Activated CD8-positive, alpha-beta memory T cell treated with anti-CD3 and anti-CD28 coated beads, Interleukin-2, amount 50 U/mL, for 1 hour (primary cell): Measurements from ENCODE around the gene METTL27.
"Not testable (repeated sequence)": the region's sequence is repeated elsewhere in the genome, so short reads cannot be mapped to it uniquely, and the experiment has no call there.

Experiments
- DNase-seq: peaks from one replicate; pipeline ENCODE4 v3.0.0-alpha.2; 2020; ENCODE audit errors: extremely low read depth

The METTL27 gene

DNA sequence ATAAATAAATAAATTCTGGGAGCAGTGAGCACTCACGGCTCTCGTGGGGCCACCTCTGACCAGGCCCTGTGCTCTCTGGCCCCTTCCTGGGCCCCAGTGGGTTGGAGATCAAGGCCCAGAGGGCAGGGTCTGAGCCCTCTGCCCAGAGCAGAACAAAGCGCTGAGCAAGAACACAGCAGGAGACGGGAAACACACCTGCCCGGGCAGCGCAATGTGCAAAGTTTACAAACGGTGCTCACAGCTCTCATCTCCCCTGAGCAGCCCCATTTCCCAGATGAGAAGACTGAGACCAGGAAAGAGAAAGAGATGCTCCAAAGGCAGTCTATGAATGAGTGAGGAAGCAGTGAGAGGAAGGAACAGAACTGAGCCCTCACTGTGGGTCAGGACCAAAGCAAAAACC is 3.0 kb downstream of the METTL27 start:
- no peak for DNase-seq

DNA sequence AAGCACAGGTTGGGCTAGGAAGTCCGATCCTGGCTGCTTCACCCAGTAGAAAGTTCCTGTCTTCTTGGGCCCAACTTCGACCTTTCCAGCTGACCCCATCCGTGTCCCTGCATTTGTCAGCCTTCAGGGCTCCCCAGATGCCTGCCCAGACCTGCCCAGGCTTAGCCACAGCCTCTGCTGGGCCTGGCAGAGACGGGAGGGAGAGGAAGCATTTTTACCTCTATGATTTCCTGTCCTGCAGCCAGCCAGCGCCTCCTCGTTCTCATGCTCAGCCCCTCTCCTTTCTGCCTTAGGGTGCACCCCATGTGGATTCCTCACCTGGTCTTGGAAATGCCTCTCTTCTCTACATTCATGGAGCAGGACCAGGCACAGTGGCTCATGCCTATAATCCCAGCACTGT is 3.7 kb downstream of the METTL27 start:
- no peak for DNase-seq

DNA sequence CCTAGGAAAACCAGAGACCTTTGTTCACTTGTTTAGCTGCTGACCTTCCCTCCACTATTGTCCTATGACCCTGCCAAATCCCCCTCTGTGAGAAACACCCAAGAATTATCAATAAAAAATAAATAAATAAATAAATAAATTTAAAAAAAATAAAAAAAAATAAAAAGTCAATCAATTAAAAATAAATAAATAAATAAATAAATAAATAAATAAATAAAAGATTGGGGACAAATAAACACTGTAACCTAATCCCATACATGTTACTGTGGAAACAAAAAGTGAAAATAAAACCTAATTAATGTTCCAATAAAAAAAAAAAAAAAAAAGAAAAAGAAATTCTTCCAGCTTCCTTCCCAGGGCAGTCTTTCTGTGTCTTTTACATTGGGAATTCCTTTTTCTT is 5.1 kb downstream of the METTL27 start:
- not testable (repeated sequence) for DNase-seq

DNA sequence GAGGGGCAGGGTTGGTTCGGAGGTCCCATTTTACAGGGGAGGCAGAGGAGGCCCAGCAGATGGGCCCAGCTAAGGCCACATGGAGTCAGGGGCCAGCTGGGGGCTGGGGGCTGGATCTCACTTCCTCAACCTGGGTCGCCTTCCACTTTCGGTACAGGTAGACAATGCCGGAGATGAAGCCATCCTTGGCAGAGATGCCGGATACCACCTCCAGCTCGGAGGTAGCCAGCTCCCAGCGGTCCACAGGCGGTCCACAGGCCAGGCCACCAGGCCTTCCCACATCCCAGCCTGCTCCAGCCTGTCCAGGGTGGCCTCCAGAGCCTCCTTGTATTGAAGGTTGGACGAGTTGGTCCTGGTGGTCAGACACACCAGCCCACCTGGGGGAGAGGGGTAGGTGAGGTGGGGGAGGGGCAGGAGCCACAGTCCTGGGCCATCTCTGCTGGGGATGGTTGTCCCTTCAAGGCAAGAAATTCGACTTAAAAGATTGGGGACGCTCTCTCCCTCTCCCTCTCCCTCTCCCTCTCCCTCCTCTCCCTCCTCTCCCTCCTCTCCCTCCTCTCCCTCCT is 7.6 kb downstream of the METTL27 start:
- no peak for DNase-seq

DNA sequence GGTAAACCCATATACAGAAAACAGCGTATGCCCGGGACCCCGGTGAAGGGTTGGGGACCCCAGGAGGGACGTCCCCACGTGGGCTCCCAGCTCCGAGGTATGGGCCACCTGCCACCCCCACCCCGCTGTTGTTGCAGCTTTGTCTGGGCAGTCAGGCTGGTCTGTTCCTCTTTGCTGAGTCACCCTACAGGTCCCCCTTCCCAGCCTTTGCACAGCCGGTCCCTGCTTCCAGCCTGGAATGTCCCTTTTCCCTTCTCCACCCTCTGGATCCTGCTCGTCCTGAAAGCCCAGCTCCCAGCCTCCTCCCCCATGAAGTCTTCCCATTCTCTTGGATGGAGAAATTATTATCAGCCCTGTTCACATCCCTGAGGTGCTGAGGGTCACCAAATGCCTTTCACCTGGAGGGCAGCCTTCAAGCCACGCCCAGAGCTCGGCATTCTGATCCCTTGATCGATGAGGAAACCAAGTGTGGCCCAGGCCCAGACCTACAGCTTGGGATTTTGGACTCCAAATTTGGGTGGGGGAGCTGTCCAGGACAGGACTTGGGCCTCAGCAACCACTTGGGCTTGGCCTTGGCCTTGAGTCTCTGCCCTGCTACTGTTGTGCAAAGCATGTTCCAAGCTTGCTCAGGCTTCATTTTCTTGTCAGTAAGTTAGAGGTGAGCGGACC is 8.9 kb downstream of the METTL27 start:
- no peak for DNase-seq

DNA sequence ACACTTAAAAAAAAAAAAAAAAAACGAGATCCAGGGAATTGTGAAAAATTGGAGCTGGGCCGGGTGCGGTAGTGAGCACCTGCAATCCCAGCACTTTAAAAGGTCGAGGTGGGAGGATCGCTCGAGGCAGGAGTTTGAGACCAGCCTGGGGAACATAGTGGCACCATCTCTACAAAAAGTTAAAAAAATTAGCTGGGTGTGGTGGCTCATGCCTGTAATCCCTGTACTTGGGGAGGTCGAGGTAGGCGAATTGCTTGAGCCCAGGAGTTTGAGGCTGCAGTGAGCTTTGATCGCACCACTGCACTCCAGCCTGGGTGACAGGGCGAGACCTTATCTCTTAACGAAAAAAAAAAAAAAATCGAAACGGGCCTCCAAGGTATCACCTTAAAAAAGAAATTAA is 9.5 kb downstream of the METTL27 start:
- DNase-seq, result no peak

DNA sequence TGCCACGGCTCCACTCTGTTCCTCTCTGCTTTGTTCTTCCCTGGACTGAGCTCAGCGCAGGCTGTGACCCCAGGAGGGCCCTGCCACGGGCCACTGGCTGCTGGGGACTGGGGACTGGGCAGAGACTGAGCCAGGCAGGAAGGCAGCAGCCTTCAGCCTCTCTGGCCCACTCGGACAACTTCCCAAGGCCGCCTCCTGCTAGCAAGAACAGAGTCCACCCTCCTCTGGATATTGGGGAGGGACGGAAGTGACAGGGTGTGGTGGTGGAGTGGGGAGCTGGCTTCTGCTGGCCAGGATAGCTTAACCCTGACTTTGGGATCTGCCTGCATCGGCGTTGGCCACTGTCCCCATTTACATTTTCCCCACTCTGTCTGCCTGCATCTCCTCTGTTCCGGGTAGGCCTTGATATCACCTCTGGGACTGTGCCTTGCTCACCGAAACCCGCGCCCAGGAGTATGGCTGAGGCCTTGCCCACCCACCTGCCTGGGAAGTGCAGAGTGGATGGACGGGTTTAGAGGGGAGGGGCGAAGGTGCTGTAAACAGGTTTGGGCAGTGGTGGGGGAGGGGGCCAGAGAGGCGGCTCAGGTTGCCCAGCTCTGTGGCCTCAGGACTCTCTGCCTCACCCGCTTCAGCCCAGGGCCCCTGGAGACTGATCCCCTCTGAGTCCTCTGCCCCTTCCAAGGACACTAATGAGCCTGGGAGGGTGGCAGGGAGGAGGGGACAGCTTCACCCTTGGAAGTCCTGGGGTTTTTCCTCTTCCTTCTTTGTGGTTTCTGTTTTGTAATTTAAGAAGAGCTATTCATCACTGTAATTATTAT is 10.3 kb downstream of the METTL27 start:
- DNase-seq, result no peak

DNA sequence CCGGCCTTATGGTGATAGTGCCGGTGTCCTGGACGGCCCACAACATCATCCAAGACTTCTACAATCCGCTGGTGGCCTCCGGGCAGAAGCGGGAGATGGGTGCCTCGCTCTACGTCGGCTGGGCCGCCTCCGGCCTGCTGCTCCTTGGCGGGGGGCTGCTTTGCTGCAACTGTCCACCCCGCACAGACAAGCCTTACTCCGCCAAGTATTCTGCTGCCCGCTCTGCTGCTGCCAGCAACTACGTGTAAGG is 10.8 kb downstream of the METTL27 start:
- no peak for DNase-seq

DNA sequence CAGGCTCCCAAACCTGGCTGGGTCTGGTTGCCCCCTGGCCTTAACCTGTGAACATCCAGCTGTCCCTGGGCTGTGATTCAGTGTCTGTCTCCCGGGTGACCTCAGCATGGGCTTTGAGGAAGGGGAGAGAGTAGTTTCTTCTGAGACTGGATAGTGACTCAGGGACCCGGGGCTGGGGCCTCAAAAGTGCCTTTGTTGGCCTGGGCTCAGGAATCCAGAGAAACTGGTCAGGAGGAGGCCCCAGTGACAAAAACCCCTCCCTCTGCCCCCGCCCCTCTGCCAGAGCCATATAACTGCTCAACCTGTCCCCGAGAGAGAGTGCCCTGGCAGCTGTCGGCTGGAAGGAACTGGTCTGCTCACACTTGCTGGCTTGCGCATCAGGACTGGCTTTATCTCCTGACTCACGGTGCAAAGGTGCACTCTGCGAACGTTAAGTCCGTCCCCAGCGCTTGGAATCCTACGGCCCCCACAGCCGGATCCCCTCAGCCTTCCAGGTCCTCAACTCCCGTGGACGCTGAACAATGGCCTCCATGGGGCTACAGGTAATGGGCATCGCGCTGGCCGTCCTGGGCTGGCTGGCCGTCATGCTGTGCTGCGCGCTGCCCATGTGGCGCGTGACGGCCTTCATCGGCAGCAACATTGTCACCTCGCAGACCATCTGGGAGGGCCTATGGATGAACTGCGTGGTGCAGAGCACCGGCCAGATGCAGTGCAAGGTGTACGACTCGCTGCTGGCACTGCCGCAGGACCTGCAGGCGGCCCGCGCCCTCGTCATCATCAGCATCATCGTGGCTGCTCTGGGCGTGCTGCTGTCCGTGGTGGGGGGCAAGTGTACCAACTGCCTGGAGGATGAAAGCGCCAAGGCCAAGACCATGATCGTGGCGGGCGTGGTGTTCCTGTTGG is 11.4 kb downstream of the METTL27 start, which contains the start of gene CLDN4:
CLDN4 (plus strand) TSS at position 316 of the 903 bp plus-strand sequence; CDS start at position 522, 206 bp downstream.
- DNase-seq, result no peak

DNA sequence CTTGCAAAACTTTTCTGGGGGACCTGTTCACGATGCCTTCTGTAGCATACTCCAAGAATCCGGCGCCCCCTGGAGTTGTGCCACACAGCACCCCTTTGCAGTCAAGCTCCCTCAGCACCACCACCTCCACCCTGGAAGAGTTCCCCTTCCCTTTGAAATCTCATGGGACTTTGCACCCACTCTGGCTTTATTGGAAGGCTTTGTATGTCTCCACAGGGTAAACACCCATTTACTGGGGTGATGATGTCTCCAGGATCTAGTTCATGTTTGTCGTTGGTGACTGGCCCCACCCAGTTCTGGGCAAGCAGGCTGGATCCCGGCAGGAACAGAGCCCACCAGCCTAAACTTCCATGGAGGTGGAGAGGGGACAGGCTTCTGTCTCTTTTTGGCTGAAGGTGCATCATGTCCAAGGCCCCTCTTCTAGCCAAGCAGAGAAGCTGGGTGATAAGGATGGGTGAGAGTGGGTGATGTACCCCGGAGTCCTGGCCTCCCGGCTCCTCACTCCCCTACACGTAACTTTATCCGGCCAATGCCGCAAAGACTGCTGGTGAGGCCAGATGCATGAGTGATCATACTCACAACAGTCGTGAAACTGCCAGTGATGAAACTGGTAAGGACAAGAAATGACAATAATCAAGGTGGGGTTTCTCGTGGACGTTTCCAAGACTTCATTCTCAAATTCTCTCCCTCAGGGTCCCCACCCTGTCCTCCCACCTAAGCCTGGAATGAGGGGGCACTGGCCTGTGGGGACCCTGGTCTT is 12.2 kb downstream of the METTL27 start:
- DNase-seq, result no peak

DNA sequence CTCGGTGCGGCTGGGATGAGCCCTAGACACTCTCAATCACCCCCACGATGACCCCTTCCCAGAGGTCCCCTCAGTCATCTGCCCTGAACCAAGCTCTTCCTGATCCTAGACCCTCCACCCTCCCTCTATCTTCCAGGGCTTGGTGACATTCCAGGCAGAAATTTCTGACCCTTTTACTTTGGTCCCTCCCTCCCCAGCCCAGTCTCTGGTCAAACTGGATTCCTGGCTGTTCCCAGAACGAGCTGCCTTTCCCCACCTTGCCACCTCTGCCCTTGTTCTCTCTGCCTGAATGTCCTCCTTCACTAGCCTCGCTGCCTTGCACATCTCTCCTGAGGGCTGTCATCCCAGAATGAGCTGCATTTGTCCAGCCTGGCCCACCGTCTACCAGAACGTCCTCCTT is 12.8 kb downstream of the METTL27 start:
- no peak for DNase-seq

DNA sequence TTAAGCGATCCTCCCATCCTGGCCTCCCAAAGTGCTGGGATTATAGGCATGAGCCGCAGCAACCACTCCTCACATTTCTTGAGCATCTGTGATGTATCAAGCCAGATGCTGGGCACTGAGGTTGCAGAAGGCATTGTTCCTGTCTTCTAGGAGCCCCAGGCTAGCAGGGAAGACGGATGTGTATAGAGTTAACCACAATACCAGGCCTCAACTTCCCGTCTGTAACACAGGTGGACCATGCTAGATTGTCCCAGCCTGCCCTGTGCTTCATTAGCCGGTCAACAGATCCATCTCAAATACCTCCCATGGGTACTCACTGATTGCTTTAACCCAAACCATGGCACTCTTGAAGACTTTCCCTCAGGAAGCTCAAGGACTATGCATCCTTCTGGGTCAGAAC is 13.3 kb downstream of the METTL27 start:
- DNase-seq, result no peak

DNA sequence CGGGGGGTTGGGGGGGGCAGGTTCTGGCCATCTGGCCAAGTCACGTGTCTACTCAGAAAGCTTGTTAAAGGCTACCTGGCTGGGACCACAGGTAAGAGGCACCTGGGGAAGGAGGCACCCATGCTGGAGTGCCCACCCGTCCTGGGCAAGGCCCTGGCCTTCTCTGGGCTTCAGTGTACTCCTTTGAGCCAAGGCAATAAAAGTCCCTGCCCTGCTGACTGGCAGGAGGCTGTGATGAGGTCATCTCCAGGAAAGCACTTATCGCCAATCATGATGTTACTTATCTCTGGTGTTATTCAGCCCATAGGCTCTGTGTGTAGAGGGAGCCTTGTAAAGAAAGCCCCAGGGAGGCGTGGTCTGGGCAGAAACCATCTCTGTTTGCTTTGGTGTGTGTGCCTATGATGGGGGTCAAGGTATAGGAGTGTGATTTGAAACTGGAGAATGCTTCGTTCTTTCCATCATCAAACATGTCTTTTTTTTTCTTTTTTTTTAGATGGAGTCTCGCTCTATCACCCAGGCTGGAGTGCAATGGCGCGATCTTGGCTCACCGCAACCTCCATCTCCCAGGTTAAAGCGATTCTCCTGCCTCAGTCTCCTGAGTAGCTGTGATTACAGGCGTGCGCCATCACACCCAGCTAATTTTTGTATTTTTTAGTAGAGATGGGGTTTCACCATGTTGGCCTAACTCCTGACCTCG is 14.1 kb downstream of the METTL27 start:
- no peak for DNase-seq

DNA sequence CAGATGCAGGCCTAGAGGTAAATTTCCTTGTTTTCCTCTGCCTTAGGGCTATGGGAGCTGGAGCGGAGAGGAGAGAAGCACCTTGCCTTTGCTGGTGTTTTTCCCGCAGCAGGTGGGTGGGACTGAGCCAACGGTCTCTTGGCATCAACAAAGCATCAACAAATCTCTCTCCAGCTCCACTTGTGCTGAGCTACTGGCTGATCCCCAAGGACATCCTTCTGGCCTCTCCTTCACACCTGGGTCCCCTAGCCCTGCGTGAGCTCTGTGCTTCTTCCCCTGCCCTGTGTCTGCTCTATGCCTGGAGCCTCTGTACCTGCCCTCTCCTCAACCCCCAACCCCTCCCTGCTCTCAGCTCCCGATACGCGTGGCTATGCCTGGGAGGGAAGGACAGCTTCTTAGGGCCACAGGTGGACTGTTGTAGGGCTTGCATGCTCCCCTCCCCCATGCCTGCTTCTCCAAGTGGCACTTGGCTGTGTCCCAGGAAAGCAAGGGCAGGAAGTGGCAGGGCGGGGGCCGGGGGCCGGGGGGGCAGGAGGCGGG is 14.7 kb downstream of the METTL27 start:
- DNase-seq, result no peak

DNA sequence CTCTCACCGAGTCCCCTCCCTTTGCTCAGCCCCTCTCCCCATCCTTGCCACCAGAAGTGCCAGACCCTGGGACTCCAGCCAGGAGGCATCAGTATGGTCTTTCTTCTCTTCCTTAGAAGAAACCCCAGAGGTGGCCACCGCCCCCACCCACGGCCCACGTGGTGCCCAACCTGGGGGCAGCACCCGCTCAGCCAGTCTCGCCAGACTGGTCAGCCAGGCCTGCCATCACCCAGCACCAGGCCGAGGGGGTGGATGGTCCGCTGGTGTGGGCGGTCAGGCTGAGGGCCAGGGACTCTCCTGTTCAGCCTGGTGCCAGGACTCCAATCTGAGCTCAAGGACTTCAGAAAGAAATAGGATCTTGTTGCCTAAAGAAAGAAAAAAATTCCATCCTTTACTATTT is 17.3 kb downstream of the METTL27 start:
- no peak for DNase-seq

DNA sequence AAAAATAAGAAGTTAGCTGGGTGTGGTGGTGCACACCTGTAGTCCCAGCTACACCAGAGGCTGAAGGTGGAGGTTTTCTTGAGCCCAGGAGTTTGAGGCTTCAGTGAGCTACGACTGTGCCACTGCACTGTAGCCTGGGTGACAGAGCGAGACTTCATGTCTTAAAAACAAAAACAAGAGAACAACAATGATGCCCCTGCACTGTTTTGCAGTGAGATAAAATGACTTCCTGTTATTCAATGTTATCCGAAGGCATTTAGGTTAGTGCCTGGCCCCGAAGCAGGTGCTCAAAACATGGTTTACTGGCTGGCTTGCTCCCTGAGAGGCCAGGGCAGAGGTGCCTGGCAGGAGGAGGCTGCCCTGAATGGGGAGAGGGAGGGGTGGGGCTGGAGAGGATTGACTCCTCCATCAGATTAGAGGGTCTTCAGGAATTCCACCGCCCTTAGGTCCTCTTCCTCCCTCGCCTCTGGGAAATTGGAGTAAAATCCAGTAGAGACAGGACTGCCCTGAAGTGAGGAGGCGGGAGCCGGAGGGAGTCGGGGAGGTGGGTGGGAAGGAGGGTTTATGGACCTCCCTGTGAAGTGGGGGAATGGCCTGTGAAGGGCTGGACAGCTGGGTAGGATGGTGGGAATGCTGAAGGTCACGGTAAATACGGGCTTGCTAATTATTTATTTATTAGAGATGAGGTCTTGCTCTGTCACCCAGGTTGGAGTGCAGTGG is 18.3 kb downstream of the METTL27 start:
- no peak for DNase-seq

DNA sequence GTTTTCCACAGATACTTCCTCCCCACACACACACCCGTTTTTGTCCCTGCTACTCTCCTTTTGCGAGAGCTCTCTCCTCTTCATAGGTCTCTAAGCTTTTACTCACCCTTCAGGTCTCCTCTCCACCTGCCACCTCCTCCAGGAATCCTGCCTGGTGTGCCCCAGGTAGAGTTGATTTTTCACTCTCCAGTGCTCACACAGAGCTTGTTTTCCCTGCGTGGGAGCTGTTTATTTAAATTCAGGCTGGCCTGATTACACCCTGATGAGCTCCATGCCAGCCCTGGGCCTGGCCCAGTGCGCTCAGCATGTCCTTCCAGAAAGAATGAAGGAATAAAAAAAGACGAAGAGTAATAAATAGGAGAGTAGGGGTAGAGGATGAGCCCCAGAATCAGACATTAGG is 19.1 kb downstream of the METTL27 start:
- no peak for DNase-seq

DNA sequence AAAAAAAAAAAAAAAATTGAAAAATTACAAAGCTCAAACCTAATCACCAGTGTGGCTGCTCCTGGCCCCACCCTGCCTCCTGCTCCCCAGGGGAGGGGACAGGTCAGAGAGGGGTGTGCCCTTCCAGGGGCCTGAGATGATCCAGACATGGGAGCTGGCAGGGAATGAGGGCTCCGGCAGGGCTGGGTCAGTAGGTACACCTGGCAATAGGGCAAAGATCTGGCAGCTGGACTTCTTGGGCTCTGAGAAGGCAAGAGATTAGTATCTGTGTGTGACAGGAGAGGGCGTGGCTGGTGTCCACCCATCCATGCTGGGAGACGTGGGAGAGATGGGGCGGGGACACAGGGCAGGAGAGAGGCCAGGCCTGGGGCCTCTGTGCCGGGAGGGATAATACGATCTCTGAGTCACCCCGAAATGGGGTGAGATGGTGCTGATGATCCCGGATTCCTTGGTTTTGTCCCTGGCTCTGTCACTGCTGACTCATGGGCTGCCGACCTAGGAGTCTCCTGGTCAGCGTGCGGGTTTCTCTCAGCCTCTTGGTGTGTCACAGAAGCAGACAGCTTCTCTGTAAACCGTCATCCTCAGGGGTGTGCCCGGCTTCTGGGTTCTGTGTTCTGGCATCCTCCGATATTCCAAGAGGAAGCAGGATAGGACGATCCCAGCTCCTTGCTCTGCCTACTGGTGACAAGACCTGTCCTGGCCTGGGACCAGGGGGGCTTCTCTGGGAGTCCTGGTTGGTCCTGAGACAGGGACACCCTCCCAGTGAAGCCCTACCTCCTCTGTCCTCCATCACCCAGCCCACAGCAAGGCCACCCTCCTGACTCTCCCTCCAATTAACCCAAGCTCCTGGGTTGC is 19.8 kb downstream of the METTL27 start:
- no peak for DNase-seq
